Chondrocyte (in vitro differentiated cells): ENCODE results near the gene CALM3. TPM values are rescaled to one million over a fixed set of nuclear protein-coding genes. Genes with fewer than 3 reads are reported as not detected.
A peak's percentile ranks its signal among the peaks of the same experiment; 100 is the strongest.

Source experiments
- DNase-seq: peaks from one replicate; pipeline ENCODE4 v3.0.0; 2021; ENCODE audit warnings: mixed read lengths, low spot score
- H3K27ac Mint-ChIP-seq: one replicate; pipeline ENCODE4 v1.8.0; 2021; ENCODE audit warnings: mild to moderate bottlenecking, moderate library complexity, mixed read lengths; ENCODE audit not compliant: unreplicated experiment
- H3K27me3 Mint-ChIP-seq: 2 replicates; pipeline ENCODE4 v1.8.0; 2021; ENCODE audit warnings: low read depth, mixed read lengths
- H3K36me3 Mint-ChIP-seq: 2 replicates; pipeline ENCODE4 v1.8.0; 2021; ENCODE audit warnings: low read depth, mixed read lengths
- H3K4me1 Mint-ChIP-seq: 2 replicates; pipeline ENCODE4 v1.8.0; 2021; ENCODE audit warnings: low read depth, mild to moderate bottlenecking, mixed read lengths
- H3K4me3 Mint-ChIP-seq: one replicate; pipeline ENCODE4 v1.8.0; 2021; ENCODE audit warnings: mild to moderate bottlenecking, moderate library complexity, mixed read lengths; ENCODE audit not compliant: unreplicated experiment
- H3K9me3 Mint-ChIP-seq: 2 replicates; pipeline ENCODE4 v1.8.0; 2021; ENCODE audit warnings: low read depth, mixed read lengths
- CTCF ChIP-seq: fragments of 200-600 bp; sonication (generic); IDR thresholded peaks from 2 replicates; pipeline ENCODE4 v1.5.0; 2021; ENCODE audit warnings: antibody characterized with exemption, mild to moderate bottlenecking, moderate library complexity
- total RNA-seq: library from RNA; stranded (reverse); gene quantifications from 3 replicates; pipeline ENCODE4 v1.2.1, GENCODE V29; 2021

CALM3 gene
- total RNA-seq, 1 donor from 2014 or later: 144 TPM

GRCh38 chr19:46615966-46616365 lies 14.8 kb downstream of the CALM3 start:
- Mint-ChIP-seq H3K4me1 (peaks cover 28% of the 10 kb centered on the region), H3K4me3 (no peak overlapping the region), H3K27ac (no peak overlapping the region), H3K9me3 (no peaks in the 10 kb centered on the region), H3K27me3 (no peaks in the 10 kb centered on the region), H3K36me3 (peaks cover under 1% of the 10 kb centered on the region)
- TF ChIP-seq CTCF: no peak
- DNase-seq: no peak

GRCh38 chr19:46616631-46617322 lies 15.6 kb downstream of the CALM3 start:
- no peaks in the 10 kb centered on the region for H3K36me3 Mint-ChIP-seq
- no peak for DNase-seq
- no peaks in the 10 kb centered on the region for H3K27me3 Mint-ChIP-seq
- no peak overlapping the region for H3K4me3 Mint-ChIP-seq
- peak; percentile 74 for TF ChIP-seq CTCF
- peak overlapping the region; percentile 64 for H3K27ac Mint-ChIP-seq
- H3K4me1 Mint-ChIP-seq: peaks cover 35% of the 10 kb centered on the region
- H3K9me3 Mint-ChIP-seq: no peaks in the 10 kb centered on the region

- H3K4me3 Mint-ChIP-seq: no peak overlapping the region
- DNase-seq: no peak
- no peak overlapping the region for H3K27ac Mint-ChIP-seq
- H3K27me3 Mint-ChIP-seq: no peaks in the 10 kb centered on the region
- no peaks in the 10 kb centered on the region for H3K9me3 Mint-ChIP-seq
- H3K36me3 Mint-ChIP-seq: no peaks in the 10 kb centered on the region
- TF ChIP-seq CTCF: no peak
- H3K4me1 Mint-ChIP-seq: peaks cover 42% of the 10 kb centered on the region
Observed at GRCh38 chr19:46617601-46618000, 16.5 kb downstream of the CALM3 start.

GRCh38 chr19:46618670-46619231 lies 17.6 kb downstream of the CALM3 start:
- no peak for DNase-seq
- H3K36me3 Mint-ChIP-seq: no peaks in the 10 kb centered on the region

GRCh38 chr19:46620267-46620666 lies 19.1 kb downstream of the CALM3 start:
- Mint-ChIP-seq H3K4me1 (peaks cover 49% of the 10 kb centered on the region), H3K4me3 (no peak overlapping the region), H3K27ac (no peak overlapping the region), H3K27me3 (no peaks in the 10 kb centered on the region), H3K36me3 (no peaks in the 10 kb centered on the region), H3K9me3 (no peaks in the 10 kb centered on the region)
- DNase-seq: no peak
- TF ChIP-seq CTCF: no peak

More at GRCh38 chr19:46618670-46619231, 17.6 kb downstream of the CALM3 start:
- Mint-ChIP-seq H3K27ac (no peak overlapping the region), H3K9me3 (no peaks in the 10 kb centered on the region), H3K4me1 (peaks cover 43% of the 10 kb centered on the region), H3K4me3 (no peak overlapping the region), H3K27me3 (no peaks in the 10 kb centered on the region)
- no peak for TF ChIP-seq CTCF
